GM21576 (cell line): ENCODE data around the gene DDX52.
"Not testable (repeated sequence)": the region's sequence is repeated elsewhere in the genome, so short reads cannot be mapped to it uniquely, and the experiment has no call there.

ENCODE experiments used
- ATAC-seq: cut with Tn5 transposase; IDR thresholded peaks from one replicate; pipeline ENCODE4 v1.9.1; 2021; ENCODE audit warnings: mild to moderate bottlenecking, moderate library complexity; ENCODE audit not compliant: unreplicated experiment

Gene DDX52

GRCh38 chr17:37657202-37657601 lies 14.0 kb upstream of the DDX52 start:
- no peak for ATAC-seq

GRCh38 chr17:37651849-37652248 lies 8.6 kb upstream of the DDX52 start:
- no peak for ATAC-seq

GRCh38 chr17:37650419-37651003 lies 7.3 kb upstream of the DDX52 start:
- no peak for ATAC-seq

- no peak for ATAC-seq
Observed at GRCh38 chr17:37648555-37648954, 5.3 kb upstream of the DDX52 start.

GRCh38 chr17:37647856-37648255 lies 4.6 kb upstream of the DDX52 start:
- ATAC-seq = no peak

- no peak for ATAC-seq
Observed at GRCh38 chr17:37643869-37644268, 623 bp upstream of the DDX52 start.

- ATAC-seq = no peak
Observed at GRCh38 chr17:37642681-37643080, 565 bp downstream of the DDX52 start.

GRCh38 chr17:37640015-37640414 lies 3.2 kb downstream of the DDX52 start:
- no peak for ATAC-seq

- ATAC-seq = no peak
Observed at GRCh38 chr17:37637956-37638355, 5.3 kb downstream of the DDX52 start.

- not testable (repeated sequence) for ATAC-seq
Observed at GRCh38 chr17:37616430-37616829, 26.8 kb downstream of the DDX52 start.

- ATAC-seq = no peak
Observed at GRCh38 chr17:37614823-37615222, 28.4 kb downstream of the DDX52 start.

- ATAC-seq = no peak
Observed at GRCh38 chr17:37614391-37614790, 28.9 kb downstream of the DDX52 start.

GRCh38 chr17:37610971-37611370 lies 32.3 kb downstream of the DDX52 start:
- no peak for ATAC-seq

- ATAC-seq = not testable (repeated sequence)
Observed at GRCh38 chr17:37610041-37610420, 33.2 kb downstream of the DDX52 start.

GRCh38 chr17:37609170-37610040 lies 33.8 kb downstream of the DDX52 start, which contains the start of gene SYNRG:
Gene SYNRG, minus strand, starts transcription at chr17:37609418. Its CDS starts 63 bp downstream, at chr17:37609355.
- peak; percentile 83 for ATAC-seq

- ATAC-seq = peak; percentile 13
Observed at GRCh38 chr17:37608351-37609169, 34.7 kb downstream of the DDX52 start.

- no peak for ATAC-seq
Observed at GRCh38 chr17:37607637-37608331, 35.5 kb downstream of the DDX52 start.

- ATAC-seq = no peak
Observed at GRCh38 chr17:37605813-37606505, 37.3 kb downstream of the DDX52 start.

GRCh38 chr17:37605081-37605480 lies 38.2 kb downstream of the DDX52 start:
- ATAC-seq = no peak

- no peak for ATAC-seq
Observed at GRCh38 chr17:37604556-37604955, 38.7 kb downstream of the DDX52 start.
